Endothelial cell of umbilical vein (primary cell): ENCODE measurements around the gene FCSK. TPM values are rescaled to one million over a fixed set of nuclear protein-coding genes. Genes with fewer than 3 reads are reported as not detected.

Source experiments
- BruUV-seq: library from RNA; stranded (reverse); fragments of 400-500 nt; replicated peaks from 2 replicates; lab custom pipeline; 2021; lab: Mats Ljungman, UMichigan
- CTCF ChIA-PET: fragments of 300-600, 350-600 bp; sonication (Branson Sonifier 250); formaldehyde crosslinking; loops from one replicate; lab custom pipeline; 2021; ENCODE audit warnings: antibody characterized with exemption, inconsistent platforms; lab: Charles Lee
- POLR2A ChIA-PET: fragments of 300-600, 350-600 bp; sonication (Branson Sonifier 250); formaldehyde crosslinking; loops from one replicate; lab custom pipeline; 2021; ENCODE audit warnings: antibody characterized with exemption, inconsistent platforms; lab: Charles Lee
- DNase-seq: peaks from one replicate; pipeline ENCODE4 v3.0.0-alpha.2; 2011; ENCODE audit warnings: low read depth, low spot score
- FAIRE-seq: peaks from 2 replicates; lab custom pipeline; 2011; peaks lifted over from hg19 to GRCh38; lab: Jason Lieb, UNC
- H2AFZ ChIP-seq: 2 replicates; pipeline ENCODE4 v1.6.0; 2012; ENCODE audit warnings: low read depth, low read length, control low read depth, inconsistent platforms
- H3K27ac ChIP-seq: 2 replicates; pipeline ENCODE4 v1.5.1; 2011; ENCODE audit warnings: low read depth, mild to moderate bottlenecking, control low read depth, low read length, moderate library complexity; ENCODE audit not compliant: insufficient read depth
- H3K27me3 ChIP-seq, 2 experiments: 2 replicates each; pipeline versions ENCODE4 v1.6.0 to v1.6.1; 2011; ENCODE audit warnings: low read length in 2 of 2, mixed read lengths in 1 of 2; ENCODE audit not compliant: control insufficient read depth in 2 of 2, insufficient read depth in 2 of 2
- H3K36me3 ChIP-seq, 2 experiments: 2 replicates in 1 of 2; 3 replicates in 1 of 2; pipeline ENCODE4 v1.5.1; 2011; ENCODE audit warnings: low read length in 2 of 2, mild to moderate bottlenecking in 1 of 2, moderate library complexity in 1 of 2; ENCODE audit not compliant: control insufficient read depth in 2 of 2, insufficient read depth in 2 of 2; ENCODE audit errors: extremely low read depth in 1 of 2
- H3K4me1 ChIP-seq: 3 replicates; pipeline ENCODE4 v1.5.1; 2011; ENCODE audit warnings: mild to moderate bottlenecking, low read length; ENCODE audit not compliant: control insufficient read depth, insufficient read depth; ENCODE audit errors: extremely low read depth
- H3K4me2 ChIP-seq: 2 replicates; pipeline ENCODE4 v1.6.1; 2011; ENCODE audit warnings: low read length, control low read depth, mixed read lengths; ENCODE audit not compliant: insufficient read depth
- H3K4me3 ChIP-seq, 3 experiments: fragments of 200-600 bp in 1 of 3; sonication (generic), shearing (Covaris generic) in 1 of 3; replicated peaks in 1 of 3; 2 replicates each; pipeline ENCODE4 v1.5.1; 2011 to 2016; ENCODE audit warnings: control low read depth in 3 of 3, low read length in 3 of 3, mild to moderate bottlenecking in 2 of 3, inconsistent platforms in 1 of 3, low read depth in 1 of 3, moderate library complexity in 1 of 3; ENCODE audit not compliant: insufficient read depth in 1 of 3
- H3K79me2 ChIP-seq: 2 replicates; pipeline ENCODE4 v1.6.0; 2012; ENCODE audit warnings: low read length, inconsistent platforms; ENCODE audit not compliant: control insufficient read depth, insufficient read depth
- H3K9ac ChIP-seq: replicated peaks from 2 replicates; pipeline ENCODE3; 2011; ENCODE audit warnings: low read length, control low read depth; ENCODE audit not compliant: insufficient read depth; ENCODE audit errors: extremely low read depth
- H3K9me1 ChIP-seq: replicated peaks from 3 replicates; pipeline ENCODE4 v1.6.0; 2011; ENCODE audit warnings: mild to moderate bottlenecking, low read length; ENCODE audit not compliant: control insufficient read depth, insufficient read depth; ENCODE audit errors: extremely low read depth
- H3K9me3 ChIP-seq: replicated peaks from 2 replicates; pipeline ENCODE4 v1.5.1; 2012; ENCODE audit warnings: low read length, inconsistent platforms; ENCODE audit not compliant: control insufficient read depth, insufficient read depth
- H4K20me1 ChIP-seq: replicated peaks from 2 replicates; pipeline ENCODE3; 2011; ENCODE audit warnings: mild to moderate bottlenecking, low read length; ENCODE audit not compliant: control insufficient read depth, insufficient read depth; ENCODE audit errors: extremely low read depth
- EZH2 ChIP-seq: IDR thresholded peaks from 2 replicates; pipeline ENCODE4 v1.6.1; 2012; ENCODE audit warnings: borderline replicate concordance, low read depth, mild to moderate bottlenecking, moderate library complexity, low read length, inconsistent platforms; ENCODE audit not compliant: severe bottlenecking
- FOS ChIP-seq: IDR thresholded peaks from 2 replicates; pipeline ENCODE4 v1.6.1; 2011; ENCODE audit warnings: mild to moderate bottlenecking, low read length, moderate library complexity, borderline replicate concordance; ENCODE audit not compliant: insufficient read depth
- GATA2 ChIP-seq: IDR thresholded peaks from 2 replicates; pipeline ENCODE4 v1.7.0; 2011; ENCODE audit warnings: low read depth, mild to moderate bottlenecking, moderate library complexity, mixed read lengths, low read length; ENCODE audit not compliant: insufficient read length, insufficient read depth
- JUN ChIP-seq: IDR thresholded peaks from 2 replicates; pipeline ENCODE4 v1.6.1; 2011; ENCODE audit warnings: borderline replicate concordance, low read depth; ENCODE audit not compliant: insufficient read length, insufficient read depth
- MYC ChIP-seq: IDR thresholded peaks from one replicate; pipeline ENCODE4 v1.6.1; 2011; ENCODE audit warnings: mild to moderate bottlenecking, low read depth, low read length
- POLR2A ChIP-seq: IDR thresholded peaks from 2 replicates; pipeline ENCODE4 v1.6.1; 2012; ENCODE audit warnings: low read depth, mild to moderate bottlenecking, control low read depth, low read length
- POLR2AphosphoS5 ChIP-seq: IDR thresholded peaks from 2 replicates; pipeline ENCODE4 v1.6.1; 2012; ENCODE audit warnings: low read depth, mild to moderate bottlenecking, control low read depth, low read length, moderate library complexity; ENCODE audit not compliant: insufficient read depth
- dilution Hi-C: fragments of 300-500 bp; cut with MboI; formaldehyde crosslinking; loops from one replicate; pipeline ENCODE4 v1.15.0; 2019; ENCODE audit warnings: low sequenced_read_pairs; ENCODE audit not compliant: extremely low pct_ligation_motif_present
- intact Hi-C: fragments of 100-400 bp; cut with micrococcal nuclease; formaldehyde crosslinking; loops from one replicate; pipeline ENCODE4 v1.10.0; 2022
- polyA plus RNA-seq, 4 experiments: library from polyadenylated mRNA; depleted of rRNA in 3 of 4; stranded (reverse) in 3 of 4; unstranded in 1 of 4; fragments of >200 nt; gene quantifications; 2 replicates each; pipeline versions ENCODE4 v1.2.1 to v1.2.3, GENCODE V29; 2011 to 2012; ENCODE audit warnings: missing spikeins in 1 of 4
- total RNA-seq: library from RNA; stranded (reverse); gene quantifications from 2 replicates; pipeline ENCODE4 v1.2.3, GENCODE V29; 2021
- TF ChIP-seq, protein P1 (sequence below): IDR thresholded peaks from 2 replicates; pipeline ENCODE4 v1.6.1; 2011; ENCODE audit not compliant: insufficient read depth, insufficient read length
- TF ChIP-seq, protein P2 (sequence below), 2 donors: IDR thresholded peaks; 1 replicate in 1 of 2; 2 replicates in 1 of 2; pipeline ENCODE4 v1.5.1; 2011; ENCODE audit warnings: low read length in 2 of 2, mild to moderate bottlenecking in 2 of 2, moderate library complexity in 2 of 2, control low read depth in 1 of 2, inconsistent platforms in 1 of 2, low read depth in 1 of 2; ENCODE audit not compliant: insufficient read depth in 1 of 2; ENCODE audit errors: extremely low read depth in 1 of 2

The FCSK gene
- total and polyA plus RNA-seq, 2 donors (not counting 3 experiments of a cell fraction or from before 2014, with no cell fraction given) = 12.4 to 18.0 TPM

DNA sequence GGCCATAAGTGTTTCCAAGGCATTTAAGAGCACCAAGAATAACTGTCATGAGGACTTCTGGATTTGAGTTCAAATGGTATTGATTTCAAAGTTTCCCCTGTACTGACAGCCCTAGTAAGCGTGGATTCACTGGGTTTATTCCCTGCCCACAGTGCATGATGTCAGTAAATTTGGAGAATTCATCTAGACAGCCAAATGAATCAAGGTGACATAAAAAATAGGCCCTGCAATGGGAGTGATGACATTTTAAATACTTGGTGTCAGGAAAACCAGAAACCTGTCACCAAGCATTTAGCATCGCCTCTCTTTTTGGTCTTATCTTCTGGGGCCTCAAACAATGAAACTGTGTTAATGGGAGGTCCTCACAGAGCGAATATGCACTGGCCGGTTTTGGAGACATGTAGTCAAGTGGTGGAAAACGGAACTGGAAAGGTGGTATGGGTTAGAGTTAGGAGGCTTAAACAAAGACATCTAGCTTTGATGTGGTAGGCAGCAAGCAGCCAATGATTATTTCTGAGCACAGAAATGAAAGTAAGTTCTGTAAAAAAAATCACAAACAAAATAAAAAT is 39.9 kb downstream of the FCSK start:
- Histone ChIP-seq H4K20me1 (no peaks in the 10 kb centered on the region), H3K9ac (no peak overlapping the region), H3K36me3 (peaks cover 8 to 31% of the 10 kb centered on the region in 2 experiments), H2AFZ (no peak overlapping the region), H3K4me2 (no peak overlapping the region), H3K9me3 (no peaks in the 10 kb centered on the region), H3K27ac (no peak overlapping the region), H3K27me3 (no peaks in the 10 kb centered on the region), H3K4me1 (no peaks in the 10 kb centered on the region), H3K79me2 (no peaks in the 10 kb centered on the region), H3K4me3 (no peak overlapping the region), H3K9me1 (no peaks in the 10 kb centered on the region)
- BruUV-seq = no TSS peak
- DNase-seq (no peak), FAIRE-seq (no peak)
- intact Hi-C loops = no loop called here
- ChIA-PET CTCF (no interaction called here), POLR2A (no interaction called here)
- dilution Hi-C loops = no loop called here
- no peak for TF ChIP-seq EZH2
- TF ChIP-seq GATA2 = no peak
- TF ChIP-seq, protein P1, sequence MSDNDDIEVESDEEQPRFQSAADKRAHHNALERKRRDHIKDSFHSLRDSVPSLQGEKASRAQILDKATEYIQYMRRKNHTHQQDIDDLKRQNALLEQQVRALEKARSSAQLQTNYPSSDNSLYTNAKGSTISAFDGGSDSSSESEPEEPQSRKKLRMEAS = no peak

DNA sequence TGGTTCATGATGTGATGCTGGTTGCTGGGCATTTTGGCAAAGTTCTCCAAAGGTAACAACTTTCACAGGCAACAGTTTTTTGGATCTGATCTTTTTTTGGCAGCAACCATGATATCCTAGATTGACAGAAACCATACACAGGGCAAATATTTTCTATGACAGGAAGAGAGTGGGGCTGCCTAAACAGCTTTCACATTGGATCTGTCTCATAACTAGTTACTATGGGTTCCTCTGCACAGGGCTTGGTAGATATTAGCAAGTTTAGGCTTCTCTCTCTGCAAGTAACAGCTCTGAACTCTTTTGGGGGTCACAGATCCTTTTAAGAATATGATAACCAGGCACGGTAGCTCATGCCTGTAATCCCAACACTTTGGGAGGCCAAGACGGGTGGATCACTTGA is 40.4 kb downstream of the FCSK start:
- H3K9ac ChIP-seq = no peak overlapping the region
- no peak for DNase-seq
- no peaks in the 10 kb centered on the region for H3K9me3 ChIP-seq
- H3K27ac ChIP-seq = no peak overlapping the region
- H2AFZ ChIP-seq = no peak overlapping the region
- ChIA-PET CTCF (interaction anchor here (1.0 kb wide), 1 partner anchor 125 kb away, joined by 3 read pairs; no protein-coding TSS in a partner anchor), POLR2A (interaction anchor here (0.7 kb wide), 1 partner anchor 266 kb away, joined by 3 read pairs; no protein-coding TSS in a partner anchor)
- H3K4me1 ChIP-seq = no peaks in the 10 kb centered on the region
- H3K27me3 ChIP-seq = no peaks in the 10 kb centered on the region
- dilution Hi-C loops = no loop called here
- peaks cover 8 to 29% of the 10 kb centered on the region in 2 experiments for H3K36me3 ChIP-seq
- FAIRE-seq = no peak
- intact Hi-C loops = no loop called here
- H3K9me1 ChIP-seq = no peaks in the 10 kb centered on the region
- no TSS peak for BruUV-seq
- H3K4me2 ChIP-seq = no peak overlapping the region
- TF ChIP-seq, protein P1 = no peak
- TF ChIP-seq EZH2 (no peak), GATA2 (no peak), JUN (no peak), POLR2A (no peak), POLR2AphosphoS5 (no peak), FOS (no peak), MYC (no peak)
- TF ChIP-seq, protein P2, sequence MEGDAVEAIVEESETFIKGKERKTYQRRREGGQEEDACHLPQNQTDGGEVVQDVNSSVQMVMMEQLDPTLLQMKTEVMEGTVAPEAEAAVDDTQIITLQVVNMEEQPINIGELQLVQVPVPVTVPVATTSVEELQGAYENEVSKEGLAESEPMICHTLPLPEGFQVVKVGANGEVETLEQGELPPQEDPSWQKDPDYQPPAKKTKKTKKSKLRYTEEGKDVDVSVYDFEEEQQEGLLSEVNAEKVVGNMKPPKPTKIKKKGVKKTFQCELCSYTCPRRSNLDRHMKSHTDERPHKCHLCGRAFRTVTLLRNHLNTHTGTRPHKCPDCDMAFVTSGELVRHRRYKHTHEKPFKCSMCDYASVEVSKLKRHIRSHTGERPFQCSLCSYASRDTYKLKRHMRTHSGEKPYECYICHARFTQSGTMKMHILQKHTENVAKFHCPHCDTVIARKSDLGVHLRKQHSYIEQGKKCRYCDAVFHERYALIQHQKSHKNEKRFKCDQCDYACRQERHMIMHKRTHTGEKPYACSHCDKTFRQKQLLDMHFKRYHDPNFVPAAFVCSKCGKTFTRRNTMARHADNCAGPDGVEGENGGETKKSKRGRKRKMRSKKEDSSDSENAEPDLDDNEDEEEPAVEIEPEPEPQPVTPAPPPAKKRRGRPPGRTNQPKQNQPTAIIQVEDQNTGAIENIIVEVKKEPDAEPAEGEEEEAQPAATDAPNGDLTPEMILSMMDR (IDR thresholded peaks at IDR 0.05; ENCODE audit: extremely low read depth in 1 of 2, insufficient read depth in 1 of 2, low read depth in 1 of 2, low read length in 2 of 2) = no peak
- no peaks in the 10 kb centered on the region for H3K79me2 ChIP-seq
- H3K4me3 ChIP-seq = no peak overlapping the region
- no peaks in the 10 kb centered on the region for H4K20me1 ChIP-seq
